ENCODE data around the gene KCNMA1. TPM values are rescaled to one million over a fixed set of nuclear protein-coding genes. Genes with fewer than 3 reads are reported as not detected.

Gene KCNMA1
- polyA plus RNA-seq, 1 donor from 2014 or later = 60.8 TPM

- no peaks in the 10 kb centered on the region for H4K20me1 ChIP-seq (ENCODE audit: insufficient read depth)
- H3K36me3 ChIP-seq (ENCODE audit: insufficient read depth, low read length) = peaks cover 3% of the 10 kb centered on the region
- no peak overlapping the region for H3K4me2 ChIP-seq (ENCODE audit: low read length)
- no peak overlapping the region for H3K27ac ChIP-seq (ENCODE audit: low read length)
- no peak overlapping the region for H3K9ac ChIP-seq (ENCODE audit: low read length)
- TF ChIP-seq SMC3 (conservative IDR thresholded peaks at IDR 0.05; ENCODE audit: poor library complexity) (no peak), EZH2 (IDR thresholded peaks at IDR 0.05; ENCODE audit: borderline replicate concordance, insufficient read depth, low read length, poor library complexity, severe bottlenecking) (no peak), MXI1 (conservative IDR thresholded peaks at IDR 0.05; ENCODE audit: poor library complexity, severe bottlenecking) (no peak)
- no peaks in the 10 kb centered on the region for H3K79me2 ChIP-seq (replicated peaks; ENCODE audit: insufficient read depth, low read length)
- no peaks in the 10 kb centered on the region for H3K9me3 ChIP-seq (ENCODE audit: low read length)
- no peak overlapping the region for H2AFZ ChIP-seq (ENCODE audit: low read depth, low read length)
- no peaks in the 10 kb centered on the region for H3K9me2 ChIP-seq (ENCODE audit: insufficient read depth, low read length)
- H3F3A ChIP-seq (ENCODE audit: insufficient read depth, low read length, poor library complexity, severe bottlenecking) = no peaks in the 10 kb centered on the region
- H3K27me3 ChIP-seq (ENCODE audit: insufficient read depth, low read depth, low read length) = no peaks in the 10 kb centered on the region
- H3K4me3 ChIP-seq (ENCODE audit: low read length) = no peak overlapping the region
Measured at GRCh38 chr10:76885816-76886215, 751.8 kb downstream of the KCNMA1 start.

- H2AFZ ChIP-seq (ENCODE audit: low read depth, low read length) = no peak overlapping the region
- TF ChIP-seq EP300 (conservative IDR thresholded peaks at IDR 0.05; ENCODE audit: poor library complexity, severe bottlenecking) = no peak
- TF ChIP-seq MXI1 (conservative IDR thresholded peaks at IDR 0.05; ENCODE audit: poor library complexity, severe bottlenecking) = no peak
- H3K9me3 ChIP-seq (ENCODE audit: low read length) = no peaks in the 10 kb centered on the region
- no peak overlapping the region for H3K27ac ChIP-seq (ENCODE audit: low read length)
- no peaks in the 10 kb centered on the region for H3K79me2 ChIP-seq (replicated peaks; ENCODE audit: insufficient read depth, low read length)
- H4K20me1 ChIP-seq (ENCODE audit: insufficient read depth) = no peaks in the 10 kb centered on the region
- H3K4me2 ChIP-seq (ENCODE audit: low read length) = no peak overlapping the region
- H3K4me3 ChIP-seq (ENCODE audit: low read length) = no peak overlapping the region
- peaks cover 3% of the 10 kb centered on the region for H3K36me3 ChIP-seq (ENCODE audit: insufficient read depth, low read length)
- H3K9me2 ChIP-seq (ENCODE audit: insufficient read depth, low read length) = no peaks in the 10 kb centered on the region
- H3F3A ChIP-seq (ENCODE audit: insufficient read depth, low read length, poor library complexity, severe bottlenecking) = peaks cover 6% of the 10 kb centered on the region
- H3K9ac ChIP-seq (ENCODE audit: low read length) = no peak overlapping the region
- no peaks in the 10 kb centered on the region for H3K27me3 ChIP-seq (ENCODE audit: insufficient read depth, low read depth, low read length)
Measured at GRCh38 chr10:76884673-76885275, 752.8 kb downstream of the KCNMA1 start.

- no peak overlapping the region for H2AFZ ChIP-seq (ENCODE audit: low read depth, low read length)
- no peaks in the 10 kb centered on the region for H4K20me1 ChIP-seq (ENCODE audit: insufficient read depth)
- H3K4me3 ChIP-seq (ENCODE audit: low read length) = no peak overlapping the region
- no peak for TF ChIP-seq MXI1 (conservative IDR thresholded peaks at IDR 0.05; ENCODE audit: poor library complexity, severe bottlenecking)
- no peak for TF ChIP-seq RAD21 (conservative IDR thresholded peaks at IDR 0.05)
- TF ChIP-seq TAF1 (IDR thresholded peaks at IDR 0.05; ENCODE audit: low read depth) = no peak
- TF ChIP-seq POLR2AphosphoS5 (IDR thresholded peaks at IDR 0.05) = no peak
- TF ChIP-seq REST (IDR thresholded peaks at IDR 0.05; ENCODE audit: borderline replicate concordance) = no peak
- H3K79me2 ChIP-seq (replicated peaks; ENCODE audit: insufficient read depth, low read length) = no peaks in the 10 kb centered on the region
- H3K9ac ChIP-seq (ENCODE audit: low read length) = no peak overlapping the region
- H3F3A ChIP-seq (ENCODE audit: insufficient read depth, low read length, poor library complexity, severe bottlenecking) = peaks cover 6% of the 10 kb centered on the region
- no peak overlapping the region for H3K27ac ChIP-seq (ENCODE audit: low read length)
- no peaks in the 10 kb centered on the region for H3K9me2 ChIP-seq (ENCODE audit: insufficient read depth, low read length)
- H3K4me2 ChIP-seq (ENCODE audit: low read length) = no peak overlapping the region
- no peaks in the 10 kb centered on the region for H3K9me3 ChIP-seq (ENCODE audit: low read length)
- H3K27me3 ChIP-seq (ENCODE audit: insufficient read depth, low read depth, low read length) = no peaks in the 10 kb centered on the region
- peaks cover 3% of the 10 kb centered on the region for H3K36me3 ChIP-seq (ENCODE audit: insufficient read depth, low read length)
Measured at GRCh38 chr10:76883596-76883995, 754.0 kb downstream of the KCNMA1 start.

Measured in neural cell (in vitro differentiated cells).